GM18909 (cell line): ENCODE data around the gene SLC38A1.
"Not testable (repeated sequence)": the region's sequence is repeated elsewhere in the genome, so short reads cannot be mapped to it uniquely, and the experiment has no call there.

Source experiments
- ATAC-seq: cut with Tn5 transposase; IDR thresholded peaks from one replicate; pipeline ENCODE4 v1.9.1; 2021; ENCODE audit warnings: mild to moderate bottlenecking; ENCODE audit not compliant: unreplicated experiment, poor library complexity

Gene SLC38A1

DNA sequence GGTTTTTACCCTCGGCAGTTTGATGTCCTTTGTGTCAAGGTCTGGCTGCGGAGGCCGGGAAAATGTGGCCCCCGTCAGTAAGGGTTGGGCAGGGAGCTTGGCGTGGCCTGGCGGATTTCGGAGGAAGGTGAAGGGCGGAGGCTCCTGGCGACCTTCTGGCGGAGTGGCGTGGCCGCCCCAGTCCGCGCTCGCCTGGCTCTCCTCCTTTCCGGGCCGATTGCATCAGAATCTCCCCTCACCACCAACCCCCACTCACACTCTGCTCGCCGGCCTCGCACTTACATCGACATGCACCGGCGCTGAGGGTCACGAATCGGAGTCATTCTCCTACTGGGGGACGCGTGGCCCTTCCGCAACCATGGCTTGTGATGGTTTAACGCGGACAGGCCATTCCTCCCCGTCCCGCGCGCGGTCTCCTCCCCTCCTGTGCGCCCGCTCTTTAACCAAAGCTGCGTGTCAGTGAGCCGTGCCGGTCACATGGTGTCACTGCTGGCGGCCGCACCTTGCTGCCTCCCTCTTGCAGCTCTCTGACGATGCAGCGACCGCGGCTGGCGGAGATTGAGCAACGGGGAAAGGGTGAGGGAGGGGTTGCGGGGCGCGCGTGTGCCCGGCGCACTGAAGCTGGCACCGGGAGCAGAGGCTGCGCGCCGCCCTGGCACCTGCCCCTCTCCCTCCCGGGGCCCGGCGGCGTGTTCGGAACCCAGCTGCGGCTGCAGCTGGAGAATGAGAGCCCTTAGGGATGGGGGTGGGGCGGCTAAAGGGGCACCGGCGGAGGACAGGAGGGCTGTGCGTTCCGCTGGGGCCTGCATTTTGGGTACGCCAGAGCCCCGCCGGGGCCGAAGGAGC lies at the start of gene SLC38A1:
Gene SLC38A1, minus strand, starts transcription at position 461 of the 846 bp plus-strand sequence. CDS start 29,243 bp downstream, outside the sequence.
- ATAC-seq, result peak; percentile 75

DNA sequence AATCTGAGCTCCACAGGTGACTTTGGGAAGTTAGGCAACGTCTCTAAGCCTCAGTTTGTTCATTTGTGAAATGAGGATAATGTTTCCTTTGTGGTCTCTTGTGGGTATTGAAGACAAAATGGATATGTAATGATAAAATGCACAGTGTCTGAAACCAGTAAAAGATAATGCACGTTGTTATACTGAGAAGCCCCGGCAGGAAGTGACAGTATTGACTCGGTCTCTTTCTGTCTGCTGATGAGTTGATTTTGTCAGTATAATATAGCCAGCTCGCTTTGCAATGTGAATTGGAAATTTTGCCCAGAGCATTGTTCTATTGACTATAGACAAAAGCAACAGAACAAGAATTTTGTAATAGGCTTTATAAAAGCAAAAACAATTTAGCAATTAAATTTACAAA lies 49.2 kb upstream of the SLC38A1 start:
- ATAC-seq, result no peak

DNA sequence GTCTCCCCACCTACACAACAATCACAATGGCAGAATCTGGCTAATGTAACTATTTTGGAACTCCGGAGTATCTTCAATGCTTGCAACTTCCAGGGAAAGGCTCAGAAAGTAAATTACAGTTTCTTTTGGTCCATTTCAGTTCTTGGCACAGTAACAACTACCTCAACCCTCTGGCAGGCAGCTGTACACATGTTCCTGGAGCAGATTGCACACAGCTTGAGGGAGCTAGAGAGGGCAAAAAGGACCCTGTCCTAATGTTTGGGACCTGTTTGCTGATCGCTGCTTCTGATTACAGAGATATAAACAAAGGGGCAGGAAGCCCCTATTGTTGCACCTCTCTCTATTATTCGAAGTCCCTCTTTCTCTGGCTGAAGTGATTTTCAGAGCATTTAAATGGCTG lies 35.2 kb upstream of the SLC38A1 start:
- ATAC-seq, result no peak

DNA sequence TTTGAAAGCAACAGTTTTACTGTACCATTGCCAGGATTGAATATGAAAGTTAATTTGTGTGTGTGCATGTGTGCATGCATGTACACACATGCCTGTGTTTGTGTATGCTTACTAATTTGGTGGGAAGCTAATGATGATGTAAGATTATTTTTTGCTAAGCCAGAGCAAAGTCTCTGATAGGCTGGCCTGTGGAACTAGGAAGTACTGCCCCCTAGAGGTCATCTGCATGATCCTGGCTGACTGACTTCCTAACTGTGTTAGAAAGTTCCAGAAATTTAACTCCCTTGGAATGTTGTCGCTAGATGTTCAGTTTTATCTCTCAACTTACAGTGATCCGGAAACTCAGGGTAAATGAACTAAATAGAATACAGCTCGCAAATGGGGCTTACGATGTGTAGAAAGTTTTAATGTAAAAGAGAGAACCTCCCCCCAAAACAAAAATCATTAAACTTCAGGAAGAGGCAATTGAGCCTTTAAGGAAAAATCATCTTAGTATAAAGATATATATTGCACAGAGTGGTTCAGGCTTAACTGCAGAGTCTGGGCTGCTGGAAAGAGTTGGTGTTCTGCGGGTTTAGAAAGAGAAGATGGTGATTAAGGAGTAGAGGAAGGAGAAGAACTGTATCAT lies 34.3 kb upstream of the SLC38A1 start:
- peak; percentile 54 for ATAC-seq

DNA sequence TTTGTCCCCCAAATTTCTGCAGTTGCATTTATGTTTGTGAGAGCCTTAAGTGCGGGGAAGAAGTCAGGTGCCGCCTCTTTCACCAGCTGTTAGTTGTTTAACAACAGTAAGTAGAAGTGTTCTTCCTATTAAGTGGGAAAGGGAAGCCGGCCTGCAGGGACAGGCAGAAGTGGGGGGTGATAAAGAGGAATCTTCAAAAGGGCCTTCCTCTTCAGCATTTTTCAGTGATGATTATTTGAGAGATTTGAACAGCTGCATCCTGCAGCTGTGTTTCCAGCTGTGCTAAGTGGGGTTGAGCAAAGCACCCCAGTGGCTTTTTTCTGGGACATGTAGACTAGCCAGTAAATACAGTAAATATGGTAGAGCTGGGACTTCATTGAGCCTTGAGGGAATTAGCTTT lies 32.1 kb upstream of the SLC38A1 start:
- no peak for ATAC-seq

DNA sequence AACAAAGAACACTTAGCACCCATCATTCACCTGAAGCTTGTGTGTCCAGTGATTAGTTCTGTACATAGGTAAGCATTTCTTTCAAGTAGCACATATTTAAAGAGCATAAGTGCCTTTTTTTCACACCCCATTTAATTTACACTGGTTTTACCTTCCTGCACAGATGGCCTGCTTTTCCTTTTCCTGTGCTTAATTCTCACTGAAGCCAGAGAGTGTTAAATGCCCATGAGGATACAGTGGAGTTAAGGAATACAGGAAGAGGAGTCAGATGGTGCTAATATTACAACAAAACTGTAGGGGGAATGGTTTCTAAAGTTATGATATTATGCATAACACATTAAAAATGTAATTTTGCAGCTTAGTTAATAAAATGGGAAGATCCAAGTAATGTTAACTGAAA lies 31.0 kb upstream of the SLC38A1 start:
- no peak for ATAC-seq

DNA sequence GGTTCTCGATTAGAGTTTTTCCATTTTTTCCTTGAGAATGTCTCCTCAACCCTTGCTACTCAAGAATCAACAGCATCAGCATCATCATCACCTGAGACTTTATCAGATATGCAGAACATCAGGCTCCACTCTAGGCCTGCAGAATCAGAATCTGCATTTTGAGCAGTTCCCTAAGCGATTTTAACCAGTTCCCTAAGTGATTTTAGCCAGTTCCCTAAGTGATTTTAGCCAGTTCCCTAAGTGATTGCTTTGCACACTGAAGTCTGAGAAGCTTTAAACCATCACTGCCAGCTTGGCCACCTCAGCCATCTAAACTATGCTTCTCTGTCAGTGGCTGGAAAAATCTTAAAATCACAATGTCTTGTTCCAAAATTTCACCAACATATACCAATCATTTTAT lies 29.4 kb upstream of the SLC38A1 start:
- no peak for ATAC-seq

DNA sequence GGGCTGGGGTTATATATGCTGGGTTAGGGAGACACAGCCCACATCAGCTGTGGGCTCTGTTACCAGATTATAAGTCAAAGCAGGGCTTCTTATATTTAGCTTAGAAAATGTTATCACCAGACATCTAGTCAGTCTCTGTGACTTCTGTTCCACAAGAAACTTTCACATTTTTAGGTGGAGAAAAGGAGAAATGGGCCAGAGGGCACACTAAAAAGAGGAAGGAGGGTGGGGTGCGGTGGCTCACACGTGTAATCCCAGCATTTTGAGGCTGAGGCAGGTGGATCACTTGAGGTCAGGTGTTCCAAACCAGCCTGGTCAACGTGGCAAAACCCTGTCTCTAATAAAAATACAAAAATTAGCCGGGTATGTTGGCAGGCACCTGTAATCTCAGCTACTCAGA lies 28.0 kb upstream of the SLC38A1 start:
- ATAC-seq, result no peak

DNA sequence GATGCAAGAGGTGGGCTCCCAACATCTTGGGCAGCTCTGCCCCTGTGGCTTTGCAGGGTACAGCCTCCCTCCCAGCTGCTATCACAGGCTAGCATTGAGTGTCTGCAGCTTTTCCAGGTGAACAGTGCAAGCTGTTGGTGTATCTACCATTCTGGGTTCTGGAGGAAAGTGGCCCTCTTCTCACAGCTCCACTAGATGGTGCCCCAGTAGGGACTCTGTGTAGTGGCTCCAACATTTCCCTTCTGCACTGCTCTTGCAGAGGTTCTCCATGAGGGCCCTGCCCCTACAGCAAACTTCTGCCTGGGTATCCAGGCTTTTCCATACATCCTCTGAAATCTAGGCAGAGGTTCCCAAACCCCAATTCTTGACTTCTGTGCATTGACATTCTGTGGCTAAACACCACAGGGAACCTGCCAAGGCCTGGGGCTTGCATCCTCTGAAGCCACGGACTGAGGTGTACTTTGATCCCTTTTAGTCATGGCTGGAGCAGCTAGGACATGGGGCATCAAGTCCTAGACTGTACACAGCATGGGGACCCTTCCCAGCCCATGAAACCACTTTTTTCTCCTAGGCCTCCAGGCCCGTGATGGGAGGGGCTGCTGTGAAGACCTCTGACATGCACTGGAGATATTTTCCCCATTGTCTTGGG lies 24.0 kb upstream of the SLC38A1 start:
- no peak for ATAC-seq

DNA sequence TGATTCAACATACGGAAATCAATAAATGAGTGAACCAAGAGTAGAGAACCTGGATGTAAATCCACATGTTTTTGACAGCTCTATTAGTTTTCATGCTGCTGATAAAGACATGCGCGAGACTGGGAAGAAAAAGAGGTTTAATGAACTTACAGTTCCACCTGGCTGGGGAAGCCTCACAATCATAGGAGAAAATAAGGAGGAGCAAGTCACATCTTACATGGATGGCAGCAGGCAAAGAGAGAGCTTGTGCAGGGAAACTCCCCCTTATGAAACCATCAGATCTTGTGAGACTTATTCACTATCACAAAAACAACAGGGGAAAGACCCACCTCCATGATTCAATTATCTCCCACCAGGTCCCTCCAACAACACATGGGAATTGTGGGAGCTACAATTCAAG lies 23.1 kb upstream of the SLC38A1 start:
- ATAC-seq, result not testable (repeated sequence)

DNA sequence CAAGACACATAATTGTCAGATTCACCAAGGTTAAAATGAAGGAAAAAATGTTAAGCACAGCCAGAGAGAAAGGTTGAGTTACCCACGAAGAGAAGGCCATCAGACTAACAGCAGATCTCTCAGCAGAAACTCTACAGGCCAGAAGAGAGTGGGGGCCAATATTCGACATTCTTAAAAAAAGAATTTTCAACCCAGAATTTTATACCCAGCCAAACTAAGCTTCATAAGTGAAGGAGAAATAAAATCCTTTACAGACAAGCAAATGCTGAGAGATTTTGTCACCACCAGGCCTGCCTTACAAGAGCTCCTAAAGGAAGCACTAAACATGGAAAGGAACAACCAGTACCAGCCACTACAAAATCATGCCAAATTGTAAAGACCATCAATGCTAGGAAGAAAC lies 16.3 kb upstream of the SLC38A1 start:
- ATAC-seq, result not testable (repeated sequence)

DNA sequence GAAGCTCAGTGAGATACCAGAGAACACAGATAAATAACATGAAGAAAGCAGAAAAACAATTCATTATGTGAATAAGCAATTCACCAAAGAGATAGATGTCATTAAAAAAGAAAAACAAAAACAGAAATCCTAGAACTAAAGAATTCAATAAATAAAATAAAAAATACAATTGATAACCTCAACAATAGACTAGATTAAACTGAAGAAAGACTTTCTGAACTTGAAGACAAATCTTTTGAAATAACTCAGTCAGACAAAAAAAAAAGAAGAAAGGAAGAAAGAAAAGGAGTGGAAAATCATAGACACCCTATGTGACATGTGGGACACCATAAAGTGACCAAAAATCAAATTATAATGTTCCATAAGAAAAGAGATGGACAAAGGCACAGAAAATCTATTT lies 14.0 kb upstream of the SLC38A1 start:
- ATAC-seq, result no peak

DNA sequence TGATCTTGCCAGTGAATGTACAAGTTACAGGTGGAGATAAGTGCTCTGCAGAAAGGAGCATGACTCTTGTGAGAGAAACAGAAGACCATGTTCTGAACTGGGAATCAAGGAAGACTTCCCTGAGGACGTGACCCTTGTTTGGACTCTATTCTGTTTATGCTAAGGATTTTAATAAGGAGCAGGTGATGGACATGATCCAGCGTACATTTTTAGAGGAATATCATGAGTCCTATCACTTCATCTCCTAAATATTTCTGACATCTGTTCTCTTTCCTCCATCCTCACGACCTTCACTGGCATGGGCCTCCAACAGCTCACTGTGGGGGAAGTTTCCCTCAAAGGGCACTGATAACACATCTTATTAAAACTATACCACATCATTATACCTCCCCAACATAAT lies 7.9 kb upstream of the SLC38A1 start:
- ATAC-seq, result no peak

DNA sequence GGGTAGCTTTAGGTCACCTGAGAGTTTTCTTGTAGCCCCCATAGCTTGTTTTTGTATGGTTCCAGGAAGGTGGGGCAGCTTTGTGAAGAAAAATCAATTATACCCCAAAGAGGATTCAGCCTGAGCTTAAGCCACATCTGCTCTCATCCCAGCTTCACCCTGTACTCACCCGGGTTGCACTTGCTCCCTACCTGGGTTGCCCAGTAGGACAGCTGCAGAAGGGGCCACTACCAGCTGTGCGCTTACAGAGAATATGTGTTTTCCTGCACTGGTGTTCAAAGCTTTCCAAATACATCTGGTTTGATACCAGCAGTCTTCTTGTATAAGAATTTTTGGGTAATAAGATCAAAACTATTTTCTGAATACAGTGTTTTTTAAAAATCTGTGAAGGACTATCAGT lies 3.0 kb upstream of the SLC38A1 start:
- ATAC-seq, result no peak

DNA sequence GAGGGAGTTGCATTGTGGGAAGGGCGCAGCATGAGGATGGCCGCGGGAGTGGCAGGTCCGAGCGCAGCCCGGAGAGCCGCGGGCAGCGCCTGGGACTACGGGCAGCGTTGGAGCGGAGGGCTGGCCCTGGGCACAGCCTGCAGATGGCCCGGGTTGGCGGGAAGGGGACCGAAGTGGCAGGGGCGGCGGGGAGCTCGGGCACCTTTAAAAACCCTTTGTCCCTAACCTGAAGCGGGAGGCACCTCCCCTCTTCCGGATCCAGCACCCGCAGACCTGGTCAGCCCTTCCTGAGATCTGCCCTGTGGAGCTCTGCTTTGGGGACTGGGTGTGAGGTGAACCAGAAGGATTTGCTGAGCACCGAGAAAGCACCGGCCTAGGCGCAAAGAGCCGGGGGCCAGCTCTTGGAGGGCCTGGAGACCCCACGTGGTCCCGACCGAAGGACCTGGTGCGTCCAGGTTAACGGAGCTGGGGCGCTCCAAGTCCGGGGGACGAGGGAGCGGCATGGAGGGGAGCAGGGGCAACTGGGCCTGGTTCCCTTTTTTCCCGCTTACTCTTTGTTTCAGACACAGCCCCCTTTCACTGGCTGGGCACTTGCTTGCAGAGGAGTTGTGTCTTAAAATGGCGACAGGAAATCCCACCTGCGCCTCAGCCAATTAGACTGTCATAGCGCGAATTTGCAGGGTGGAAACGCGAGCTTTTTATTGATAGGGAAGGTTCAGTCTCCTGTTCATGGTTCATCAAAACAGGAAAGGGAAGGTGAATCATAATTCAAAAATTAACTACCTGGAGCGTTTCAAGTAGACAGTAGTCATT lies 792 bp upstream of the SLC38A1 start:
- ATAC-seq, result peak; percentile 23

DNA sequence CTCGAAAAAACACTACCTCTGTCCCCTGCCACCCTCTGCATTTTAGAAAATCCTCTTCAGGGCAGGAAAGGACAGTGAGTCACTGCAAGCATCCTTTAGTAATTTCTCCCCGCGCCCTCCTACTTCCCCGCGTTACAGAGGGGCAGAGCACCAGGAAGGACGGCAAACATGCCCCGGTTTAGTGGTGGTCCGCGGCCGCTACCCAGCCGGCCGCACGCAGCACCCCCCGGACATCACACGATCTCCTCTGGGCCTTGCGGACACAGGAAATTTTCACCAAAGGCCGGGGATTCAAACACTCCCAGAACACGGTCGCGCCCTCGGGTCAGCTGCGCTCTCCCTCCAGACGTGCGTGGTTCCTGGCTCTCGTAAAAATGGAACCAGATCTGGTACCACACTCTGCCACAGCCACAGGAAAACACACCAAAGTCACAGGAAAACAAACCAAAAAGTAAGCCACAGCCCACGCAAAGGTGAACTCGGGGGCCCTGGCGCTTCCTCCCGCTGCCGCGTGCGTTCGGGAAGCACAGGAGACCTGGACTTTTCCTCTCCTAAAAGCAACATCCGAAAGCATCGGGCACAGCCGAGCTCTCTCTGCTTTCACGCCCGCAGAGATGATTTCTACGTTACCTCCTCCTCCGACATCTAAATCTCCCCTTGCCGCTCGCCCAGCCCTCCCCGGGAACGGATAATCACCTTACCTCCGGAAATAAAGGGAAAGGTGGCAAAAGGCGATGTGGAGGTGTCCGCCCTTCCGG lies 839 bp downstream of the SLC38A1 start:
- no peak for ATAC-seq

DNA sequence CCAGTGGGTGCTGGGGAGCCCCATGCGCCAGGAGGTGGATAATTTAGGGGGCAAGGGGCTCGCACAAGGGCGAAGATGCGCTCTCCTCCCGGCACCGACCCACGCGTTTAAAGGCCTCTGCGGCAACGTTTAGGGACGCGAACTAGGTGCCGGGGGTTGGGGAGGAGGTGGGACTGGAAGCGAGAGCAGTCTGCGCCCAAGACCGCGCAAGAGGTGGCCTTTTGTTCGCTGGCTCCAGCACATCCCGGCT lies 1.3 kb downstream of the SLC38A1 start:
- no peak for ATAC-seq

DNA sequence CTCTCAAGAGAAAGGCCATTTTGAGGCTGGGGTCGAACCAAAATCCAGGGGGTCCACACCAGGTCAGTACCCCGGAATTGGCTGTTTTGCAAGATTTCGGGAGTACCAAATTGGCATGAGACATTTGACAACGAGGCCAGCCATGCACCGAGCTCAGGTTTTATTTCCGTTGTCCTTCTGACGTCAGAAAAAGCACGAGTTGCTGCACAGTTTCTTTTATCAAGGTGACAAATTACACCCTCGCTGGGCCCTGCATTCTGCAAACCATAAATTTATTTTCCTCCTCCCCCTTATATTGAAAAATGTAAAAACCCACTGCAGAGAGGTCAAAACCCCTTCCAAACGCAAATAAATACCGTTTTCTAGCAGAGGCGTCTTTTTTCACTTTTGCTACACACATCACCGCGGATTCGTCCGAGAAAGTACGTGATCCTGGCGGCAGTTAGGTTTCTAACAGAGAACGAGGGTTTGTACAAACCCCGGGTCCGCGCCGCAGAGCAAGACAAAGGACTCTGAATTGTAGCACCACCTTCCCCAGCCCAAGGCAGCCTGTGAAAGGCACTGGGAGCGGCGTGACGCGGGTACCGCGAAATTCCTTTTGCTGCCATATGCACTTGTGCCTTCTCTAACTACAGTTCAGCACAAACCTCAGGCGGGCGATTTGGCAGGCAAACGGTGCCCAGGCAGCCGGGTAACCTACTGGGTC lies 1.8 kb downstream of the SLC38A1 start:
- no peak for ATAC-seq

DNA sequence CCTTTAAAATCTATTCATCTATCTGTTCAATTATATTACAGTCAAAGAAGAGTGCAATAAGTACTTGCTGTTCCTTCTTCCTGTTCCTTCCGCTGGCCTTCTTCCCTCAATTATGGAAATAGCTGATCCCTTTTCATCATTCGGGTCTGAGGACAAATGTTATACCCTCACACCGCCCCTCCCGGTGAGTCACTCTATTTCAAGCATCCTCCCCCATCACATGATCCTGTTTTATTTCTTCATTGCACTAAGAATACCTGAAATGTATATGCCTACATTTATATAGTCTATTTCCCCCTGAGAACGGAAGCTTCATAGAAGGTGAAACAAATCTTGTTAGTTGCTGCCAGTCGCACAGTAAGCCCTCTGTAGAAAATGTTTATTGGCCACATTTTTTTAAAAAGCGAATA lies 2.5 kb downstream of the SLC38A1 start:
- ATAC-seq, result no peak

DNA sequence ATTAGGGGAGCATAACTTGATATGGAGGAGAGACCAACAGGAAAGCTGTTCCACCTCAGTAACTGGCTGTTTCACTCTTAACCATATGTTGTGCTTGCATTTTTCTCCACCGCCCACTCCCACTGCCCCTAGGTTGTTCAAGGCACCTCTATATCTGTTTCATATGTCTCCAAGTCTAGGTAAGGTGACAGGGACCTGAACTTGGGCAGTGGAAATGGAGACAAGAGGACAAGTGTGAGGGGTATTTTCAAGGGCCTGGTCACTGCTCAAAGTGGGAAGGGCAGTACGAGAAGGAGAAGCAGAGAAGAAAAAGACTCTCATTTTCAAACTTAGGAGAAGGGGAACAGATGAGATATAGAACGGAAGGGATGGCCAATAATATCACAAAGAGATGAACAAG lies 3.1 kb downstream of the SLC38A1 start:
- no peak for ATAC-seq
